Neural progenitor cell (in vitro differentiated cells): ENCODE data around the gene SIAE.

ENCODE experiments used
- EZH2phosphoT487 ChIP-seq: fragments of 200-600 bp; sonication (generic); IDR thresholded peaks from 2 replicates; pipeline ENCODE4 v1.6.1; 2017; ENCODE audit warnings: antibody characterized with exemption
- TF ChIP-seq, protein P1 (sequence below): fragments of 200-600 bp; sonication (generic); IDR thresholded peaks from 2 replicates; pipeline ENCODE4 v1.5.1; 2017; ENCODE audit warnings: antibody characterized with exemption, mild to moderate bottlenecking

DNA sequence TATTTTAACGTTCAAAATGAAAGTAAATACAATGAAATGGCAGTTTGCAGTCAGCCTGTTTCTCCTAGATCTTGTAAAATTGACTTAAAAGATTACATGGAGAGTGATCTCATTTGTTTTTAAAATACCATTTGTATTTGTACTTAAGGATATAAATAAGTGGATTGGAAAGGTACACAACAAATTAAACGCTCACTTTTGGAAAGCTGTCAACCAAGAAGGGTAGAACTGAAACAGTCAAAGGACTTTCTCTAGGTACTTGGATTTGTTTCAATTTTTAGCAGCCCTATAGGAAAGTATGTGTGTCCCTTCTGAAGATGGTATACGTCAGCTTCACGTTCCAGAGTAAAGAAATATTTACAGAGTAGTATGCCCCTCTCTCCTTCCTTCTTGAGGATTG is 43.6 kb downstream of the SIAE start:
- TF ChIP-seq EZH2phosphoT487: no peak
- TF ChIP-seq, protein P1, sequence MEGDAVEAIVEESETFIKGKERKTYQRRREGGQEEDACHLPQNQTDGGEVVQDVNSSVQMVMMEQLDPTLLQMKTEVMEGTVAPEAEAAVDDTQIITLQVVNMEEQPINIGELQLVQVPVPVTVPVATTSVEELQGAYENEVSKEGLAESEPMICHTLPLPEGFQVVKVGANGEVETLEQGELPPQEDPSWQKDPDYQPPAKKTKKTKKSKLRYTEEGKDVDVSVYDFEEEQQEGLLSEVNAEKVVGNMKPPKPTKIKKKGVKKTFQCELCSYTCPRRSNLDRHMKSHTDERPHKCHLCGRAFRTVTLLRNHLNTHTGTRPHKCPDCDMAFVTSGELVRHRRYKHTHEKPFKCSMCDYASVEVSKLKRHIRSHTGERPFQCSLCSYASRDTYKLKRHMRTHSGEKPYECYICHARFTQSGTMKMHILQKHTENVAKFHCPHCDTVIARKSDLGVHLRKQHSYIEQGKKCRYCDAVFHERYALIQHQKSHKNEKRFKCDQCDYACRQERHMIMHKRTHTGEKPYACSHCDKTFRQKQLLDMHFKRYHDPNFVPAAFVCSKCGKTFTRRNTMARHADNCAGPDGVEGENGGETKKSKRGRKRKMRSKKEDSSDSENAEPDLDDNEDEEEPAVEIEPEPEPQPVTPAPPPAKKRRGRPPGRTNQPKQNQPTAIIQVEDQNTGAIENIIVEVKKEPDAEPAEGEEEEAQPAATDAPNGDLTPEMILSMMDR: no peak
